ENCODE data around the gene TBX6.
"Not testable (repeated sequence)": the region's sequence is repeated elsewhere in the genome, so short reads cannot be mapped to it uniquely, and the experiment has no call there.

The TBX6 gene

DNA sequence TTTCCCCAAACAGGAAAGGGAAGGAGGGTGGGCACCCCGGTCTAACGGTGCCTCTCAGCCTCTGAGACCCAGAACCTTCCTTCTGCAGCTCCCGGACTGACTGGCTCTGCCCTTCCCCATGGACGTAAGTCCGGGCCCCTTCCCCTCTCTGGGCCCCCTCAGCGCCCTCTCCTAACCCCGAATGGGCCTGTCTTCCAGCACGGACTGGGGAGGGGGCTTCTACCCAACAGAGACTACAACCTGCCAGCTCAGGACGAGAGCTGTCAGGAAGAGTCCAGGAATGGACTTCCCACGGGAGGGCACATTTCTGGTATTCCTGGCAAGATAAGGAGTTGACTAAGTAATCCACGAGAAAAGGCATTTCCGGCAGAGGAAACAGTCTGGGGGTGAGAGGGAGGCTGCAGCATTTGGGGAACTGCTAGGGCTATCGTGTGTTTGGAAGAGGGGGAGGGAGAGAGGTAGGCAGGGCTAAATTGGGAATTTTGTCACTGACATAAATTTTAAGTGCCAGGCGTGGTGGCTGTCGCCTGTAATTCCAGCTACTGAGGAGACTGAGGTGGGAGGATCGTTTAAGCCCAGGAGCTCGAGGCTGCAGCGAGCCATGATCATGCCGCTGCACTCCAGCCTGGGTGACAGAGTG lies 38.2 kb downstream of the TBX6 start:
- H3K36me3 Mint-ChIP-seq: no peaks in the 10 kb centered on the region
- H3K4me1 Mint-ChIP-seq (ENCODE audit: low read depth): peaks cover 17% of the 10 kb centered on the region
- H3K27ac Mint-ChIP-seq: peak overlapping the region; percentile 16
- H3K27me3 Mint-ChIP-seq: no peaks in the 10 kb centered on the region
- peak overlapping the region; percentile 82 for H3K4me3 Mint-ChIP-seq
- no peaks in the 10 kb centered on the region for H3K9me3 Mint-ChIP-seq (ENCODE audit: low read depth)

DNA sequence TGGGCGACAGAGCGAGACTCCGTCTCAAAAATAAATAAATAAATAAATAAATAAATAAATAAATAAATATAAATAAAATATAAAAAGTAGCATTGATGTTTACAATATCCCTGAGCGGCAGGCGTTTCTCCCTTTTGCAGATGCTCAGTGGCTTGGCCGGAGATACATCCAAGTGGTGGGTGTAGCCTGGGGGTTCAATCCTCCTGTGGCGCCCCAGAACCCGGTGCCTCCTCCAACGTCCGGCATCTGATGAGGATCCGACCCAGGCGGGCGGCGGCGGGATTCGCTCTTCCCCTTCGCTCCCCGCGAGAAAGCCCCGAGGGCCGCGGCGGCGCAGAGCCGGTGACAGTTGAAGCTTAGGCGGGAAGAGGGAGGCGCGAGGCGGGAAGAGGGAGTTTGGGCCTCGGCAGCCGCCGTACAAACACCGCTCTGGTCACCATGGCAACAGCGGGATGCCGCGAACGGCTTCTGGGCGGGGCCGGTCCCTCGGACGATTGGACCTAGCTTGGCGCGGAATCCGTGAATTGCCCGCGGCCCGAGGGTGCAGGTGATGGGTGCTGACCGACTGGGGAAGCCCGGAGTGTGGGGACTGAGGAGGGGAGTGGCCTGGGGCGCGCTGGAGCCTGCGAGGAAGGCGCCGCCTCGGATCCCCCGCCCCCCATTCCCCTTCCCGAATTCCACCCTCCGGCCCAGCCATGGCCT lies 38.9 kb downstream of the TBX6 start:
- Mint-ChIP-seq H3K4me1 (ENCODE audit: low read depth) (peaks cover 17% of the 10 kb centered on the region), H3K27me3 (no peaks in the 10 kb centered on the region), H3K36me3 (no peaks in the 10 kb centered on the region), H3K4me3 (peak overlapping the region; percentile 92), H3K9me3 (ENCODE audit: low read depth) (no peaks in the 10 kb centered on the region), H3K27ac (peak overlapping the region; percentile 66)

DNA sequence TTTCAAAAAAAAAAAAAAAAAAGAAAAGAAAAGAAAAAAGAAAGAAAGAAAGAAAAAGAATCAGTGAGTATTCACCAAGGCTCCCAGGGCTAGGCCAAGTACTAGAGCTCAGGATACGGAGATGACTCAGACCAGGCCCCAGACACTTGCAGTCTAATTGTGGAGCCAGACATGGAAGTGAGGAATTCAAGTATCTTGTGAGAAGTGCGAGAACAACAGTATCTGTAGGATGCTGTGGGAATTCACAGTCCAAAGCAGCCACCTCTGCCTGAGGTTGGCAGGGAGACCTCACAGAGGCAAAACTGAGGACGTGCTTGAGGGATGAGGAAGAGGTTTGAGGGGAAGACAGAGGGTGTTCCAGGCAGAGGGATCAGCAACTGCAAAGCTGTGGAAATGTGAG lies 40.2 kb downstream of the TBX6 start:
- Mint-ChIP-seq H3K27me3 (no peaks in the 10 kb centered on the region), H3K4me1 (ENCODE audit: low read depth) (peaks cover 17% of the 10 kb centered on the region), H3K9me3 (ENCODE audit: low read depth) (no peaks in the 10 kb centered on the region), H3K27ac (peak overlapping the region; percentile 61), H3K36me3 (no peaks in the 10 kb centered on the region), H3K4me3 (peak overlapping the region; percentile 80)

GRCh38 chr16:30049871-30050270 lies 41.9 kb downstream of the TBX6 start:
- Mint-ChIP-seq H3K36me3 (no peaks in the 10 kb centered on the region), H3K4me3 (no peak overlapping the region), H3K4me1 (ENCODE audit: low read depth) (peaks cover 12% of the 10 kb centered on the region), H3K9me3 (ENCODE audit: low read depth) (no peaks in the 10 kb centered on the region), H3K27ac (no peak overlapping the region), H3K27me3 (no peaks in the 10 kb centered on the region)

DNA sequence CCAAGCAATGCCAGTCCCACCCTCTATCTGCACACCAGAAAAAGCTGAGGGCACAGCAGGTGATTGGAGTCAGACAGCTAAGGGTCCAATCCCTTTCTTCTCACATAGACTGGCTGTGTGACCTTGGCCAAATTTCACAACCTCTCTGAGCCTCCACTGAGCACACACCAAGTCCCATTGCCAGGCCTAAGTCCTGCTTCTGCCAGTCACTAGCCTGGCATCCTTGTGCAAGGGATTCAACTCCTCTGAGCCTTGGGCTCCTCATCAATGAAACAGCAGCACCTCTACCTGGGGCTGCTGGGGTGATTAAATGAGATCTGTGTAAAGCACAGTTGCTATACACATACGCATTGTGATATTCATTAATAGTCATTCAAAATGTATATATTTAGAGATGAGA lies 45.1 kb downstream of the TBX6 start:
- no peaks in the 10 kb centered on the region for H3K36me3 Mint-ChIP-seq
- no peak overlapping the region for H3K4me3 Mint-ChIP-seq
- peaks cover 2% of the 10 kb centered on the region for H3K4me1 Mint-ChIP-seq (ENCODE audit: low read depth)
- H3K9me3 Mint-ChIP-seq (ENCODE audit: low read depth): no peaks in the 10 kb centered on the region
- no peak overlapping the region for H3K27ac Mint-ChIP-seq
- H3K27me3 Mint-ChIP-seq: no peaks in the 10 kb centered on the region

- H3K36me3 Mint-ChIP-seq: no peaks in the 10 kb centered on the region
These were observed 45.5 kb downstream of the TBX6 start for GRCh38 chr16:30046178-30046577.

GRCh38 chr16:30041841-30042240 lies 49.9 kb downstream of the TBX6 start:
- no peak overlapping the region for H3K4me3 Mint-ChIP-seq

More at GRCh38 chr16:30046178-30046577, 45.5 kb downstream of the TBX6 start:
- Mint-ChIP-seq H3K9me3 (ENCODE audit: low read depth) (no peaks in the 10 kb centered on the region), H3K4me1 (ENCODE audit: low read depth) (no peaks in the 10 kb centered on the region), H3K27ac (no peak overlapping the region), H3K27me3 (no peaks in the 10 kb centered on the region), H3K4me3 (no peak overlapping the region)

GRCh38 chr16:30040690-30041089 lies 51.0 kb downstream of the TBX6 start:
- not testable (repeated sequence) for H3K27me3 Mint-ChIP-seq; H3K9me3 Mint-ChIP-seq (ENCODE audit: low read depth); H3K36me3 Mint-ChIP-seq; H3K4me3 Mint-ChIP-seq; H3K4me1 Mint-ChIP-seq (ENCODE audit: low read depth); H3K27ac Mint-ChIP-seq

More at GRCh38 chr16:30041841-30042240, 49.9 kb downstream of the TBX6 start:
- no peak overlapping the region for H3K27ac Mint-ChIP-seq
- H3K27me3 Mint-ChIP-seq: peaks cover 2% of the 10 kb centered on the region
- H3K4me1 Mint-ChIP-seq (ENCODE audit: low read depth): no peaks in the 10 kb centered on the region
- H3K9me3 Mint-ChIP-seq (ENCODE audit: low read depth): no peaks in the 10 kb centered on the region
- no peaks in the 10 kb centered on the region for H3K36me3 Mint-ChIP-seq

DNA sequence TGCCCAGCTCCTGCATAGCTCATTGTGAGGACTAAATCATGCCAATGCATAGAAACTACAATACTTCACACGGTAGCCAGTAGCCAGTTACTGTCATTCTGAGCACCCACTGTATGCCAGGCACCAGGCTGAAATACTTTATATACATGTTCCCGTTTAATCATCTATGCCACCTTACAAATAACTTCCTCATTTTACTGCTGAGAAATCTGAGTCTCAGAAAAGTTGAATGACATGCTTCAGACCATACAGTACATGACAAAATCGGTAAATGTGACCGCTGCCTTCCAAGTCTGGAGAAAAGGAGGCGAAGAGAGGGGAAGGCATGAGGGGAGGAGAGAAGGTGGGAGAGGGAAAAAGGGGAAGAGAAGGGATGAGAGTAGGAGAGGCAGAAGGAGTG lies 51.5 kb downstream of the TBX6 start:
- H3K27ac Mint-ChIP-seq: no peak overlapping the region
- no peaks in the 10 kb centered on the region for H3K4me1 Mint-ChIP-seq (ENCODE audit: low read depth)
- H3K27me3 Mint-ChIP-seq: peaks cover 2% of the 10 kb centered on the region

More for the DNA sequence above, 51.5 kb downstream of the TBX6 start:
- Mint-ChIP-seq H3K9me3 (ENCODE audit: low read depth) (no peaks in the 10 kb centered on the region), H3K36me3 (no peaks in the 10 kb centered on the region), H3K4me3 (no peak overlapping the region)
